Measurements from ENCODE around the gene OGFOD3. TPM values are rescaled to one million over a fixed set of nuclear protein-coding genes. Genes with fewer than 3 reads are reported as not detected.

The OGFOD3 gene
- total RNA-seq, 1 donor from 2014 or later, result 28.5 TPM

- no peak for DNase-seq
- no peak for ATAC-seq
- intact Hi-C loops (cut with micrococcal nuclease), result no loop called here
Measured at GRCh38 chr17:82436601-82437324, 18.4 kb upstream of the OGFOD3 start.

- ATAC-seq, result no peak
- DNase-seq, result no peak
- intact Hi-C loops (cut with micrococcal nuclease), result no loop called here
Measured at GRCh38 chr17:82435601-82436583, 17.5 kb upstream of the OGFOD3 start.

GRCh38 chr17:82435103-82435502, 16.7 kb upstream of the OGFOD3 start:
- intact Hi-C loops (cut with micrococcal nuclease), result no loop called here
- no peak for DNase-seq
- no peak for ATAC-seq

- intact Hi-C loops (cut with micrococcal nuclease), result no loop called here
- no peak for DNase-seq
Measured at GRCh38 chr17:82434216-82434565, 15.8 kb upstream of the OGFOD3 start.

GRCh38 chr17:82433560-82434215, 15.3 kb upstream of the OGFOD3 start:
- intact Hi-C loops (cut with micrococcal nuclease), result no loop called here
- DNase-seq (no peak), ATAC-seq (no peak)

More at GRCh38 chr17:82434216-82434565, 15.8 kb upstream of the OGFOD3 start:
- no peak for ATAC-seq

GRCh38 chr17:82432017-82432416, 13.6 kb upstream of the OGFOD3 start:
- ATAC-seq (no peak), DNase-seq (no peak)
- intact Hi-C loops (cut with micrococcal nuclease), result no loop called here

- intact Hi-C loops (cut with micrococcal nuclease), result no loop called here
- ATAC-seq (no peak), DNase-seq (no peak)
Measured at GRCh38 chr17:82429824-82430223, 11.4 kb upstream of the OGFOD3 start.

- ATAC-seq (no peak), DNase-seq (no peak)
- intact Hi-C loops (cut with micrococcal nuclease), result no loop called here
Measured at GRCh38 chr17:82428546-82428945, 10.2 kb upstream of the OGFOD3 start.

GRCh38 chr17:82424863-82425159, 6.4 kb upstream of the OGFOD3 start:
- intact Hi-C loops (cut with micrococcal nuclease), result no loop called here
- DNase-seq (no peak), ATAC-seq (no peak)

- ATAC-seq (peak; percentile 16), DNase-seq (no peak)
- intact Hi-C loops (cut with micrococcal nuclease), result no loop called here
Measured at GRCh38 chr17:82424001-82424862, 5.8 kb upstream of the OGFOD3 start.

- intact Hi-C loops (cut with micrococcal nuclease), result no loop called here
- ATAC-seq (no peak), DNase-seq (no peak)
Measured at GRCh38 chr17:82419540-82419939, 1.2 kb upstream of the OGFOD3 start.

GRCh38 chr17:82416771-82417170, 1.6 kb downstream of the OGFOD3 start:
- no peak for ATAC-seq
- DNase-seq, result no peak
- intact Hi-C loops (cut with micrococcal nuclease), result no loop called here

GRCh38 chr17:82416264-82416663, 2.1 kb downstream of the OGFOD3 start:
- intact Hi-C loops (cut with micrococcal nuclease), result no loop called here
- no peak for DNase-seq
- ATAC-seq, result no peak

GRCh38 chr17:82415786-82416185, 2.6 kb downstream of the OGFOD3 start:
- DNase-seq, result no peak
- no peak for ATAC-seq
- intact Hi-C loops (cut with micrococcal nuclease), result no loop called here

GRCh38 chr17:82415336-82415735, 3.0 kb downstream of the OGFOD3 start:
- DNase-seq (no peak), ATAC-seq (no peak)
- intact Hi-C loops (cut with micrococcal nuclease), result no loop called here

- intact Hi-C loops (cut with micrococcal nuclease), result no loop called here
- peak; percentile 88 for DNase-seq
- ATAC-seq, result peak; percentile 73
Measured at GRCh38 chr17:82414548-82415281, 3.7 kb downstream of the OGFOD3 start.

GRCh38 chr17:82412535-82413520, 5.6 kb downstream of the OGFOD3 start:
- intact Hi-C loops (cut with micrococcal nuclease), result no loop called here
- DNase-seq (no peak), ATAC-seq (peak; percentile 41)
